Right lobe of liver (tissue), 4 donors: ENCODE data around the gene SMARCA2.

Experiments
- POLR2A ChIP-seq: fragments of 450-650 bp; IDR thresholded peaks from one replicate; pipeline ENCODE4 v1.6.1; 2017; ENCODE audit warnings: antibody characterized with exemption, mild to moderate bottlenecking
- TF ChIP-seq, protein P1 (sequence below), 4 donors: fragments of 200-600 bp in 3 of 4; fragments of 450-650 bp in 1 of 4; IDR thresholded peaks; one replicate each; pipeline versions ENCODE4 v1.5.1 to v1.8.0; 2016 to 2022; ENCODE audit warnings: antibody characterized with exemption in 4 of 4, mild to moderate bottlenecking in 2 of 4
- donor health status: DM: no; HTN: no; CAD: no.
- donor health status: DM: no; HTN: no; CAD: no.
- donor health status: DM: no; HTN: yes; CAD: no.

DNA sequence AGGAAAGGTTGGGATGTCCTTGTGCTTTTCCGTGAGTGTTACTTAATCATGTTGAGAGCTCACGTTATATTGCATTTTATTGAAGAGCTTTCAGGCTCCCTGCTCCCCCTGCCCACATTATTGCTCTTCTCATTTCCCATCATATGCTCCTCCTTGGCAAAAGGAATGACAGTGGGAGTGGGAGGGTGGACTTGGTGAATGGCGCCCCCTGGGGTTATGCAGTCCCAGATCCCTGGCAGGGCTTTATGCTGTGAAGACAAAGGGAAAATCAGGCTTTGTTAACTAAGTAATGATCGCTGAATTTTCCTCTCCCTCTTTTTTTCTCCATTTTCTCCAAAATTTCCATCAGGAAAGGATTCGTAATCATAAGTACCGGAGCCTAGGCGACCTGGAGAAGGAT, 166.6 kb downstream of the SMARCA2 start:
- TF ChIP-seq POLR2A, result no peak
- TF ChIP-seq, protein P1, sequence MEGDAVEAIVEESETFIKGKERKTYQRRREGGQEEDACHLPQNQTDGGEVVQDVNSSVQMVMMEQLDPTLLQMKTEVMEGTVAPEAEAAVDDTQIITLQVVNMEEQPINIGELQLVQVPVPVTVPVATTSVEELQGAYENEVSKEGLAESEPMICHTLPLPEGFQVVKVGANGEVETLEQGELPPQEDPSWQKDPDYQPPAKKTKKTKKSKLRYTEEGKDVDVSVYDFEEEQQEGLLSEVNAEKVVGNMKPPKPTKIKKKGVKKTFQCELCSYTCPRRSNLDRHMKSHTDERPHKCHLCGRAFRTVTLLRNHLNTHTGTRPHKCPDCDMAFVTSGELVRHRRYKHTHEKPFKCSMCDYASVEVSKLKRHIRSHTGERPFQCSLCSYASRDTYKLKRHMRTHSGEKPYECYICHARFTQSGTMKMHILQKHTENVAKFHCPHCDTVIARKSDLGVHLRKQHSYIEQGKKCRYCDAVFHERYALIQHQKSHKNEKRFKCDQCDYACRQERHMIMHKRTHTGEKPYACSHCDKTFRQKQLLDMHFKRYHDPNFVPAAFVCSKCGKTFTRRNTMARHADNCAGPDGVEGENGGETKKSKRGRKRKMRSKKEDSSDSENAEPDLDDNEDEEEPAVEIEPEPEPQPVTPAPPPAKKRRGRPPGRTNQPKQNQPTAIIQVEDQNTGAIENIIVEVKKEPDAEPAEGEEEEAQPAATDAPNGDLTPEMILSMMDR (IDR thresholded peaks at IDR 0.05), result peak; percentile 3 to 41 (median 28)
